Fibroblast of skin of back (primary cell): ENCODE results near the gene ANKRD24. TPM values are rescaled to one million over a fixed set of nuclear protein-coding genes. Genes with fewer than 3 reads are reported as not detected.
A peak's percentile ranks its signal among the peaks of the same experiment; 100 is the strongest.
"Not testable (repeated sequence)": the region's sequence is repeated elsewhere in the genome, so short reads cannot be mapped to it uniquely, and the experiment has no call there.

Source experiments
- DNase-seq: peaks from one replicate; pipeline ENCODE4 v3.0.0-alpha.2; 2013
- polyA plus RNA-seq, 2 experiments: library from polyadenylated mRNA; unstranded; fragments of 120-200 nt; gene quantifications; one replicate each; pipeline ENCODE4 v1.2.1, GENCODE V29; 2013; ENCODE audit not compliant: insufficient read length in 2 of 2

The ANKRD24 gene
- polyA plus RNA-seq (2013, experiment 1 of 2; ENCODE audit: insufficient read length): 0.14 TPM
- polyA plus RNA-seq (2013, experiment 2 of 2; ENCODE audit: insufficient read length): 0.18 TPM

DNA sequence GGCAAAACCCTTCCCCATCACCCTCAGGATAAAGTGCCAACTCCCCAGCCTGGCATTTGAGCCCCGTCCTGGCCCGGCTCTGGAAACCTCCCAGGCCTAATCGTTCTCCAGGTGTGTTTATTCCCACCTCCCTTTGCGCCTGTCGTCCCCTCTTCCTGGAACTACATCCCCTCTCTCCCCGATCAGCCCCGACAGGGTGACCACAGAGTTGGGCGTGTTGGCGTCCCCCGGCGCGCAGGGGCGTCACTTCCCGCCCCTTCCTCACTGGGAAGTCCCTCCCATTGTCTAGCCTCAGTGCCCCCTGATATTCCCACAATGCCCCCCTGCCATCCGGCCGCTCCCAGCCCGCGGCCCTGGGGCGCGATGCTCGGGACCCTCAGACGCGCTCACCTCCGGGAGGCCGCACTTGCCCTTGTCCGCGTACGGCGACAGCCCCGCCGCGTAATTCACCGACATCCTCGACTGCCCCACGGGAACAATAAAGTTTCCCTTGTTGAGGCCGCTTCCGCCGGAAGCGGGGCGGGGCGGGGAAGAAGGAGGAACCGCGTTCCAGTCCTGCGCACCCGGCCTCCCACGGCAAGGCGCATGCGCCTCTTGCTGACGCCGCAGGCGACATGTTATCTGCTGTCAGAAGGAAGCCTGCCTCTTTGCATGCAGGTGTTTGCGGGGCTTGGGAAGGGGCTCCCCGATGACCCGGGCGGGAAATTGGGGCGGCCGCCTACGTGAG is at the start of gene ANKRD24, which contains the start of gene SIRT6:
Gene ANKRD24, plus strand, starts transcription at position 606 of the 727 bp plus-strand sequence. CDS start 3,737 bp downstream, outside the sequence.
Gene SIRT6, minus strand, starts transcription at position 480 of the 727 bp plus-strand sequence. Its CDS starts 24 bp downstream, at position 456.
- peak; percentile 95 for DNase-seq

DNA sequence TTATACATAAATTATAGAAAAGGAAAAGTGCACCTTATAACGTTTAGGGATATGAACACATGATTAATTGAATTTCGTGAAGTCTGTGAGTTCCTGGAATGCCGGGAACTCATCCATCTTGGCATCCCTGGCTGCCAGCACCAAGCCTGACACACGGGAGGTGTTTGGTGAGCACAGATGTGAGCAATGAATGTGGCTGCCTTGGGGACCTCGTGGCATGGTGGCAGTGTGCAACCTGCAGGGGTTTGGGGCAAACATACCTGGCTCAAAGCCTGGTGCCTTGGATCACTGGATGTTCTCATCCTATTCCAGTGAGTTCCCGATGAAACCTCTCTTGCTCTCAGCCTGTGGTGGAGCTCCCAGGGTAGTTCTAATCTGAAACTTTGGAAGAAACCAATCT is 48.1 kb upstream of the ANKRD24 start:
- DNase-seq: no peak

GRCh38 chr19:4135386-4135785 is 47.1 kb upstream of the ANKRD24 start:
- DNase-seq: peak; percentile 40

- no peak for DNase-seq
These were observed 45.8 kb upstream of the ANKRD24 start for GRCh38 chr19:4136680-4137088.

- no peak for DNase-seq
These were observed 44.0 kb upstream of the ANKRD24 start for GRCh38 chr19:4138445-4138844.

GRCh38 chr19:4139614-4140236 is 42.8 kb upstream of the ANKRD24 start:
- peak; percentile 51 for DNase-seq

DNA sequence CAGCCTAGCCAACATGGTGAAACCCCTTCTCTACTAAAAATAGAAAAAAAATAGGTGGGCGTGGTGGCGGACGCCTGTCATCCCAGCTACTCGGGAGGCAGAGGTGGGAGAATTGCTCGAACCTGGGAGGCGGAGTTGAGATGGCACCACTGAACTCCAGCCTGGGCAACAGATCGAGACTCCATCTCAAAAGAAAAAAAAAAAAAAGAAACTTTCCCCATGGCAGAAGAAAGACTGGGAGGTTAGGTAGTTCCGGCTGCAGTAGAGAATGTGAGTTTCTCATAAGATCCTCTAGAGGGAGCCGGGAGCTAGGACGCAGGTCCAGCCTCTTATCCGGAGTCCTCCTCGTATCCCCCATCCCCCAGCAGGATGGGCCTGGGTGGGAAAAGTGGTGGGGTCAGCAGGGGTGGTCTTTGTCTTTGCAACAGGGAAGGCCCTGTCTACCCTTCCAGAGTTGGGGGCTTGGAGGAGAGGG is 42.2 kb upstream of the ANKRD24 start:
- DNase-seq: peak; percentile 66

DNA sequence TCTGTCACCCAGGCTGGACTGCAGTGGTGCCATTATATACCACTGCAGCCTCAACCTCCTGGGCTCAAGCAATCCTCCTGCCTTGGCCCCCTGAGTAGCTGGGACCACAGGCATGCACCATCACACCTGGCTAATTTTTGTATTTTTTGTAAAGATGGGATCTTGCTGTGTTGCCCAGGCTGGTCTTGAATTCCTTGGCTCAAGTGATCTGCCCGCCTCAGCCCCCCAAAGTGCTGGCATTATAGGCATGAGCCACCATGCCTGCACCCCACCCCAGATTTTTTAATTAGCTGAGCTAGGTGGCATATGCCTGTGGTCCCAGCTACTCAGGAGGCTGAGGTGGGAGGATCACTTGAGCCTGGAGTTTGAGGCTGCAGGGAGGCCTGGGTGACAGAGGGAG is 39.6 kb upstream of the ANKRD24 start:
- DNase-seq: not testable (repeated sequence)

GRCh38 chr19:4144666-4145249 is 37.7 kb upstream of the ANKRD24 start:
- peak; percentile 53 for DNase-seq

GRCh38 chr19:4149518-4150288 is 32.8 kb upstream of the ANKRD24 start:
- DNase-seq: no peak

- no peak for DNase-seq
These were observed 30.9 kb upstream of the ANKRD24 start for GRCh38 chr19:4151623-4152022.

GRCh38 chr19:4152241-4152998 is 30.1 kb upstream of the ANKRD24 start:
- DNase-seq: no peak

DNA sequence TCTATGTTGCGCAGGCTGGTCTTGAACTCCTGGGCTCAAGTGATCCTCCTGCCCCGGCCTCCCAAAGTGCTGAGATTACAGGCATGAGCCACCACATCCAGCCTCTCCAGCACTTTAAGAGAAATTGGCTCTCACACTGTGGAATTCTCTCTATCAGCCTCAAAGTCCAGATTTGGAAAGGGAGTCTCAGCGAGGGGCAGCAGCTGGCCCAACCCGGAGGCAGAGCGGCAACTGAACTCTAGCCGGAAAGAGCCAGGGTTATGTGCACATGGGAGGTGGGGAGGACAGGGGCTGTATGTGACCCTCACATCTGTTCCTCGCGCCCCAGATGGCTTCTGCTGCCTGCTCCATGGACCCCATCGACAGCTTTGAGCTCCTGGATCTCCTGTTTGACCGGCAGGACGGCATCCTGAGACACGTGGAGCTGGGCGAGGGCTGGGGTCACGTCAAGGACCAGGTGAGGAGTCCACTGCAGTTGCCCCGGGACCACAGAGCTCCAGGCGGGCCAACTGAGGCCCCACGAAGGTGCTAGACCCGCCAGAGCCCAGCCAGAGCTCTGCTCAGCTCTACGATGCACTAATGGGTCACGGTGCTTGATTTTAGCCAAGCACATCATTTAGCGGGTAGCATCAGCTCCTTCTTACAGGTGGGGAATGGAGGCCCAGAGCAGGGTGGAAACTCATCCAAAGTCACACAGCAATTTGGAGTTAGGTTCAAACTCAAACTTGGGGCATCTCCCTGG is 27.7 kb upstream of the ANKRD24 start:
- no peak for DNase-seq

DNA sequence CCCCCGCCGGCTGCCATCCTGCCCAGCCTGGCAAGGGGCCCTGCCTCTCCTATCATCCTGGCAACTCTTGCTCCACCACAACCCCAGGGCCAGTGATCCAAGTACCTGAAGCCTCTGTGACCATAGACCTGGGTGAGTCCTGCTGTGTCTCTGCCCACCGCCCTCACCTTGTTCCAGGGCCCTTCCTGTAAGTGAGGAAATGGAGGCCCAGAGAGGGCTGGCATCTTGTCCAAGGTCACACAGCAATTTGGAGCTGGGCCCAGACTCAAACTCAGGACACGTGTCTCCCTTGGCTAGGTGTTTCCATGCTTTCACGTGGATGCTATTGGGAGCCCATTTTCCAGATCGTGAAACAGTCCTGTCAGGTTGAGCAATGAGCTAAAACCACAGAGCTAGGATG is 25.3 kb upstream of the ANKRD24 start:
- DNase-seq: no peak

GRCh38 chr19:4157971-4158370 is 24.5 kb upstream of the ANKRD24 start:
- DNase-seq: not testable (repeated sequence)

DNA sequence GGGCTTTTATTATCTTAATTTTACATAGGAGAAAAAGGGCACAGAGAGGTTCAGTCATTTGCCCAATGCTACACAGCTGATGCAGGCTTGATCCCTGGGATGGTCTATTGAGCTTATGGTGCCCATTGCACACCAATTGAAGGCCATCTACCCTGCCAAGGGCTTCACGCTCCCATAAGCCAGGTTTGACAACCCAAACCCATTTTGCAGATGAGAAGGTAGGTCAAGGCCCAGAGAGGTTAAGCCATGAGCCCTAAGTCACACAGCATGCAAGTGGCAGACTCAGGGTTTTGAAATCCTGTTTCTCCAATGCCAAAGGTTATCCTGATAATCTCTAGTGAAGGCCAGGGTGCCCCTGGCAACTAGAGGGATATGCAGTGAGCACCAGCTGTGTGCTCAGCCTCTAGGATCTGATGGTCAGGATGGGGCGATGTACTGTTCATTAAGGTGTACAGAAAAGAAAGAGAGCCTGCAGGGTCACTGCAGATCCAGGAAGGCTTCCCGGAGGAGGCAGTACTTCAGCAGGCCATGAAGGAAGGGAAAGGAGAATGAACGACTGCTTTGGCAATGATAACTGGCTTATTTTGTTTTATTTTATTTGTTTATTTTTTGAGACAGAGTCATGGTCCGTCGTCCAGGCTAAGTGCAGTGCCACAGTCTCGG is 20.9 kb upstream of the ANKRD24 start:
- no peak for DNase-seq

DNA sequence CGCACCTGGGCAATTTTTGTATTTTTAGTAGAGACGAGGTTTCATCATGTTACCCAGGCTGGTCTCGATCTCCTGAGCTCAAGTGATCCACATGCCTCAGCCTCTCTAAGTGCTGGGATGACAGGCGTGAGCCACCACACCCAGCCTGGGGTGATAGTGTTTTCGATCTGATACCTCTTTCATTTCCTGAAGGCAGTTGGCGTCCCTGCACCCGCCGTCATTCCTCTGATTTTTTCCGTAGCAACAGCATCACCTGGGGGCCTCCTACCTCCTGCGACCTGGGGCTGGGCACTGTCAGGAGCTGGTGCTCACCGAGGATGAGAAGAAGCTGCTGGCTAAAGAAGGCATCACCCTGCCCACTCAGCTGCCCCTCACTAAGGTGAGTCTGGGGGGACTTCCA is 18.2 kb upstream of the ANKRD24 start:
- no peak for DNase-seq

- DNase-seq: no peak
These were observed 10.8 kb upstream of the ANKRD24 start for GRCh38 chr19:4171676-4172075.

DNA sequence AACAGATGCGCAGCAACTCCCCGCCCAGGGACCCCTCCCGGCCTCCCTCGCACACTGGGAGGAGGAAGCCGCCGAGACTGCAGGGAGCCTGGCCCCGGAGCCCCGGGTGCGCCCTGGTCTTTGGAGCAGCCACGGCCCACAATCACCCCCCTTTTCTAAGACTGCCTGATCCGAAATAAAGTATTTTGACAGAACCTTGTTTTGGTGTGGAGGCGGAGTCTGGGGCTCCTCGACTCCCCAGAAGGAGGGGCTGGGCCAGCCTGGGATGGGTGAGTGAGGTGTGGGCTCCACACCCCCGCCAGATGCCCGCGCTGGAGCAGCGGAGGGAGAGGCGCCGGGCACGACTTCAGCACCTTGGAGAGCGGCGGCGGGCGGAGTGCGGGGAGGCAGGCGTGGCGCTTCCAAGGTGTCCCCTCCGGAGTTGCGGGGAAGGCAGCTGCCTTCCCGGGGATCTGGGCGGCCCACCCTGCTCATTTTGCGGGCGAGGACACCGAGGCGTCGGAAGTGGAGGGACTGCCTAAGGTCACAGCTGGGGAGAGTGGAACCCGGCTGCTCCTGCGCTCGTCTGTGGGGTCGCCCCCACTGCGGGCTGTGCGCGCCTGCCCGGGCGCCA is 9.5 kb upstream of the ANKRD24 start:
- DNase-seq: peak; percentile 43
